Measurements from ENCODE around the gene RNF215.

Gene RNF215

DNA sequence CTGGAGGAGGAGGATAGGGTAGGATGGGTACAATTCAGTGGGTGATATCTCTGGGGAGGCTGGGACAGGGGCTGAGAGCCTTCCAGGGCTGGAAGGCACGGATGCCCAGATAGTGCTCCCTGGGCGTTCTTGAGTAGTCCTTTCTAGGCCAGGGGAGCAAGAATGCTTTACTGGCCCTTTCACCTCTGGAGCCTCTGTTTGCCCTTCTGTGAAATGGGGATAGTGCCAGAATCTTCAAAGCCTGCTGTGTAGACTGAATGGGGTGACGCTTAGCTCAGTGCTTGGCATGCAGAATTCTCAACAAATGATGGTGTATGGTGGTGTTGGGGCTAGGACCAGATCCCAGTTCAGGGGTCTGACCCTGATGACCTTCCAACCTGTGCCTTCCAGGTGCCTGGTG lies 46.0 kb upstream of the RNF215 start:
- Mint-ChIP-seq H3K36me3 (ENCODE audit: low read depth) (peaks cover 4% of the 10 kb centered on the region), H3K27me3 (ENCODE audit: low read depth, poor library complexity) (peaks cover 15% of the 10 kb centered on the region), H3K27ac (no peak overlapping the region), H3K4me1 (peaks cover 6% of the 10 kb centered on the region), H3K4me3 (no peak overlapping the region), H3K9me3 (no peaks in the 10 kb centered on the region)
- TF ChIP-seq, protein P1, sequence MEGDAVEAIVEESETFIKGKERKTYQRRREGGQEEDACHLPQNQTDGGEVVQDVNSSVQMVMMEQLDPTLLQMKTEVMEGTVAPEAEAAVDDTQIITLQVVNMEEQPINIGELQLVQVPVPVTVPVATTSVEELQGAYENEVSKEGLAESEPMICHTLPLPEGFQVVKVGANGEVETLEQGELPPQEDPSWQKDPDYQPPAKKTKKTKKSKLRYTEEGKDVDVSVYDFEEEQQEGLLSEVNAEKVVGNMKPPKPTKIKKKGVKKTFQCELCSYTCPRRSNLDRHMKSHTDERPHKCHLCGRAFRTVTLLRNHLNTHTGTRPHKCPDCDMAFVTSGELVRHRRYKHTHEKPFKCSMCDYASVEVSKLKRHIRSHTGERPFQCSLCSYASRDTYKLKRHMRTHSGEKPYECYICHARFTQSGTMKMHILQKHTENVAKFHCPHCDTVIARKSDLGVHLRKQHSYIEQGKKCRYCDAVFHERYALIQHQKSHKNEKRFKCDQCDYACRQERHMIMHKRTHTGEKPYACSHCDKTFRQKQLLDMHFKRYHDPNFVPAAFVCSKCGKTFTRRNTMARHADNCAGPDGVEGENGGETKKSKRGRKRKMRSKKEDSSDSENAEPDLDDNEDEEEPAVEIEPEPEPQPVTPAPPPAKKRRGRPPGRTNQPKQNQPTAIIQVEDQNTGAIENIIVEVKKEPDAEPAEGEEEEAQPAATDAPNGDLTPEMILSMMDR (IDR thresholded peaks at IDR 0.05) = no peak
- DNase-seq = no peak

DNA sequence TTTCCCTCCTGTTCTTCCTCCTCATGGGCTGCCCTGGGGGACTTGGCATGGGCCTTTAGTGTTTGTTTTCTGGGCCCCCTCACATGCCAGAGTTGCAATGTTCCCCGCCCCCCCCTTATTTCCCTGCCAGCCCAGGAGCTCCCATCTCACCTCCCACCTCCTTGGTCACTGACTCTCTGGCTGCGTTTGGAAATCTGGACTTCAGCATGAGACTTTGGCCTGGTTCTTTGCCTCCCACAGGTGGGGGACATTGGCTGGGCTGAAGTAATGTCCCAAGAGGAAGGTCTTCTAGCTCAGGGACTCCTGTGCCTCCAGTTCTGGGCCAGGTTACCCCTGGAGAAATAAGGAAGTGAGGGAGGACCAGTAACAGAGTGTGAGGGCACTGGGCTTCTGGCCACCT lies 45.3 kb upstream of the RNF215 start:
- peaks cover 6% of the 10 kb centered on the region for H3K4me1 Mint-ChIP-seq
- H3K27me3 Mint-ChIP-seq (ENCODE audit: low read depth, poor library complexity) = peaks cover 15% of the 10 kb centered on the region
- no peak overlapping the region for H3K27ac Mint-ChIP-seq
- TF ChIP-seq, protein P1 (IDR thresholded peaks at IDR 0.05) = no peak
- peaks cover 11% of the 10 kb centered on the region for H3K36me3 Mint-ChIP-seq (ENCODE audit: low read depth)
- no peak overlapping the region for H3K4me3 Mint-ChIP-seq
- no peak for DNase-seq
- no peaks in the 10 kb centered on the region for H3K9me3 Mint-ChIP-seq

DNA sequence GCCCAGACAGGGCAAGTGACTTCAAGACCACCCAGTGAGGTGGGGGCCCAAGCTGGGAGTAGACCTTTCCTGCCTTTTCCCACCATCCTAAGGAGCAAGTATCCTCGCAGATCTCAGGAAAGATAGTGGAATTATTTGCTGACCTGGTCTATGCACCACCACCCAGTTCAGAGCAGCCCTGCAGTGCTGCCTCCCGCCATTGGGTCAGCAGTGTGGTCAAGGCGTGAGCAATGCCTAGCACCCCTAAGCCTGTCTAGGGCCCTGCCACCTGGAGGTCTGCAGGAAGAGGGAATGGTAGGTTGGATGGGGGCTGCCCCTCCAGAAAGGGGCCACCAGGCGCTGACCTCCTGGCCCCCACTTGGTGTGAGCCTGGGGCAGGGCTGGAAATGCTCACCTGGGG lies 44.9 kb upstream of the RNF215 start:
- Mint-ChIP-seq H3K9me3 (no peaks in the 10 kb centered on the region), H3K36me3 (ENCODE audit: low read depth) (peaks cover 15% of the 10 kb centered on the region), H3K4me3 (no peak overlapping the region), H3K27me3 (ENCODE audit: low read depth, poor library complexity) (peaks cover 15% of the 10 kb centered on the region), H3K4me1 (peaks cover 6% of the 10 kb centered on the region), H3K27ac (no peak overlapping the region)
- TF ChIP-seq, protein P1 (IDR thresholded peaks at IDR 0.05) = no peak
- DNase-seq = no peak

DNA sequence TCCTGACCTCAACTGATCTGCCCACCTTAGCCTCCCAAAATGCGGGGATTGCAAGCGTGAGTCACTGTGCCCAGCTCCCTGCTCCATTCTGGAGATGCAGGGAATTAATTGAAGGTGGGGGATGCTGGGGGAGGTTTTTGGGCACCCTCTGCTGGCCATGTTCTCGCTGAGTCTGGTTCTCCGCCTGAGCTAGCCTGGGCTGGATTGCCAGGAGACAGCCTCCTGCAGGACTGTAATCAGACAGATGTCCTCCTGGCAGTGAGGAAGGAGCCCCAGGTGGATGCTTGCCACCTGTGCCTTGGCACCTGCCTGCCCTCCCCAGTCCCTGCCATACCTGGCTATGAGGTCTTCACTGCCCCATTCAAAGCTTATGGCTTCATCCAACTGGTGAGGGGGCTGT lies 43.7 kb upstream of the RNF215 start:
- DNase-seq = no peak
- Mint-ChIP-seq H3K27me3 (ENCODE audit: low read depth, poor library complexity) (peaks cover 11% of the 10 kb centered on the region), H3K27ac (no peak overlapping the region), H3K4me1 (peaks cover 15% of the 10 kb centered on the region), H3K9me3 (no peaks in the 10 kb centered on the region), H3K4me3 (no peak overlapping the region), H3K36me3 (ENCODE audit: low read depth) (peaks cover 17% of the 10 kb centered on the region)
- TF ChIP-seq, protein P1 (IDR thresholded peaks at IDR 0.05) = no peak

DNA sequence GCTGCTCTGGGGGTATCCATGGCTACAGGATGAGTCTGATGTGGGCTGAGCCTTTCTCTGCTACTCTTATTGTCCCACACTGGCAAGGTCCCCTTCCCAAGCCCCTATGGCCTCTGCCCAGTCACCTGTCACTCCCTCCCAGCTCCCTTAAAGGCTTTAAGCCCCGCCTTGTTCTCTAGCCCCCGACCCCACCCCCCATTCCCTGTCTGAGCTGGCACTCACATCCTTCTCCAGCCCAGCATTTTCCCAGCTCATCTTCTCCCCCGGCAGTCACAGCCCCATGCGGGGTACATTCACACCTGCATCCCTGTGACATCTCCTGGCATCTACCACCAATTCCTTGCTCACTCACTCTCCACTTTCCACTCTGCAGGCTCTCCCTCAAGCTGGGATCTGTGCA lies 42.7 kb upstream of the RNF215 start:
- Mint-ChIP-seq H3K36me3 (ENCODE audit: low read depth) (peaks cover 17% of the 10 kb centered on the region), H3K27ac (peak overlapping the region; percentile 71), H3K27me3 (ENCODE audit: low read depth, poor library complexity) (peaks cover 6% of the 10 kb centered on the region), H3K4me1 (peaks cover 19% of the 10 kb centered on the region), H3K4me3 (no peak overlapping the region), H3K9me3 (no peaks in the 10 kb centered on the region)
- no peak for DNase-seq
- TF ChIP-seq, protein P1 (IDR thresholded peaks at IDR 0.05) = no peak

DNA sequence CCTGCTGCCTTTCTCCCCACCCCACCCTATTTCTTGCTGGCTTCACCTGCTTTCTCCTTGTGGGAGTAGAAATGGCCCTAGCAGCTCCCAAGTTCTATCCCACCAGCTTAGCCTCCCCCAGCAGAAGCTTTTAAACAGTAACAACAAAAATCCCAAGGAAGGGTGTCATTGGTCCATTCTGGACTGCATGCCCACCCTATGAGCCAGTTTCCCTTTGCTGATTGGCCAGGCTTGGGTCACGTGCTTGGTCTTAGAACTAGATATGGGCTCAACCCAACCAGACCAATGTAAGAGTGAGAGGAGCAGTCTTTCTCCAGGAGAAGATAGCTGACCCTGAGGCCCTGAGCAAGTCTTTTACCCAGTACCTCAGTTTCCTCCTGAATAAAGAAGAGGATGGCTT lies 40.7 kb upstream of the RNF215 start:
- H3K36me3 Mint-ChIP-seq (ENCODE audit: low read depth) = peaks cover 17% of the 10 kb centered on the region
- H3K9me3 Mint-ChIP-seq = no peaks in the 10 kb centered on the region
- TF ChIP-seq, protein P1 (IDR thresholded peaks at IDR 0.05) = no peak

More for the DNA sequence above, 40.7 kb upstream of the RNF215 start:
- Mint-ChIP-seq H3K27me3 (ENCODE audit: low read depth, poor library complexity) (peaks cover 6% of the 10 kb centered on the region), H3K4me1 (peaks cover 25% of the 10 kb centered on the region), H3K4me3 (peak overlapping the region; percentile 60), H3K27ac (no peak overlapping the region)
- no peak for DNase-seq

Data from nephron progenitor cell (in vitro differentiated cells).